ENCODE results near the gene TRPM5. TPM values are rescaled to one million over a fixed set of nuclear protein-coding genes. Genes with fewer than 3 reads are reported as not detected.

Gene TRPM5
- total RNA-seq, 2 experiments from 2014 or later = not detected

GRCh38 chr11:2459796-2460531 lies 15.7 kb upstream of the TRPM5 start:
- ATAC-seq (no peak), DNase-seq (no peak)
- Mint-ChIP-seq H3K27me3 (no peaks in the 10 kb centered on the region), H3K27ac (no peak overlapping the region), H3K4me1 (ENCODE audit: low read depth) (peaks cover 37% of the 10 kb centered on the region), H3K9me3 (no peaks in the 10 kb centered on the region), H3K36me3 (ENCODE audit: low read depth) (no peaks in the 10 kb centered on the region), H3K4me3 (no peak overlapping the region)
- ChIA-PET CTCF (interaction anchor here (1.2 kb wide), 1 partner anchor 10 kb away, joined by 4 read pairs; no protein-coding TSS in a partner anchor), POLR2A (interaction anchor here (1.4 kb wide), 1 partner anchor 10 kb away, joined by 3 read pairs; no protein-coding TSS in a partner anchor)
- intact Hi-C loops (cut with micrococcal nuclease) = no loop called here
- TF ChIP-seq, protein P1, sequence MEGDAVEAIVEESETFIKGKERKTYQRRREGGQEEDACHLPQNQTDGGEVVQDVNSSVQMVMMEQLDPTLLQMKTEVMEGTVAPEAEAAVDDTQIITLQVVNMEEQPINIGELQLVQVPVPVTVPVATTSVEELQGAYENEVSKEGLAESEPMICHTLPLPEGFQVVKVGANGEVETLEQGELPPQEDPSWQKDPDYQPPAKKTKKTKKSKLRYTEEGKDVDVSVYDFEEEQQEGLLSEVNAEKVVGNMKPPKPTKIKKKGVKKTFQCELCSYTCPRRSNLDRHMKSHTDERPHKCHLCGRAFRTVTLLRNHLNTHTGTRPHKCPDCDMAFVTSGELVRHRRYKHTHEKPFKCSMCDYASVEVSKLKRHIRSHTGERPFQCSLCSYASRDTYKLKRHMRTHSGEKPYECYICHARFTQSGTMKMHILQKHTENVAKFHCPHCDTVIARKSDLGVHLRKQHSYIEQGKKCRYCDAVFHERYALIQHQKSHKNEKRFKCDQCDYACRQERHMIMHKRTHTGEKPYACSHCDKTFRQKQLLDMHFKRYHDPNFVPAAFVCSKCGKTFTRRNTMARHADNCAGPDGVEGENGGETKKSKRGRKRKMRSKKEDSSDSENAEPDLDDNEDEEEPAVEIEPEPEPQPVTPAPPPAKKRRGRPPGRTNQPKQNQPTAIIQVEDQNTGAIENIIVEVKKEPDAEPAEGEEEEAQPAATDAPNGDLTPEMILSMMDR (IDR thresholded peaks at IDR 0.05) = no peak

GRCh38 chr11:2459016-2459725 lies 14.9 kb upstream of the TRPM5 start:
- peaks cover 33% of the 10 kb centered on the region for H3K4me1 Mint-ChIP-seq (ENCODE audit: low read depth)
- no peak overlapping the region for H3K27ac Mint-ChIP-seq
- H3K36me3 Mint-ChIP-seq (ENCODE audit: low read depth) = no peaks in the 10 kb centered on the region
- TF ChIP-seq, protein P1 (IDR thresholded peaks at IDR 0.05) = no peak
- CTCF ChIA-PET = interaction anchor here (1.2 kb wide), 1 partner anchor 9 kb away, joined by 4 read pairs; no protein-coding TSS in a partner anchor
- H3K27me3 Mint-ChIP-seq = no peaks in the 10 kb centered on the region
- POLR2A ChIA-PET = interaction anchor here (1.4 kb wide), 1 partner anchor 10 kb away, joined by 3 read pairs; no protein-coding TSS in a partner anchor
- no peak overlapping the region for H3K4me3 Mint-ChIP-seq
- intact Hi-C loops (cut with micrococcal nuclease) = no loop called here
- no peaks in the 10 kb centered on the region for H3K9me3 Mint-ChIP-seq
- ATAC-seq = no peak
- no peak for DNase-seq

DNA sequence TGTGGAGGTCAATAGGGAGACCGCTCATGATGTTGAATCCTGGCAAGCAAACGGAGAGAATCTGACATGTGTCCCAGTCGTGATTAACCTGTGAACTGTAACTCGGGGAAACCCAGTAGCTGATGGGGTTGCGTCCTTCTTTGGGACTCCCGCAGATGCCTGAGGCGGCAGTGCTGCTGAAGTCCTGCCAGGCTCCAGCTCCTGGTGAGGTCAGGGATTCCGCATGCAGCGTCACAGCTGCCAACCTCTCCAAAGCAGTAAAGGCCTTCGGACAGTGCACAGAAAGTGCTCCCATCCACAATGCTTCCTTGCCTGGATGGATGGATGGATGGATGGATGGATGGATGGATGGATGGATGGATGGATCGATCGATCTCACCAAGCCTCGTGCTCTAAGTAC lies 14.0 kb upstream of the TRPM5 start:
- Mint-ChIP-seq H3K4me3 (no peak overlapping the region), H3K27ac (no peak overlapping the region), H3K36me3 (ENCODE audit: low read depth) (no peaks in the 10 kb centered on the region), H3K27me3 (no peaks in the 10 kb centered on the region), H3K9me3 (no peaks in the 10 kb centered on the region), H3K4me1 (ENCODE audit: low read depth) (peaks cover 28% of the 10 kb centered on the region)
- no peak for DNase-seq
- no peak for ATAC-seq
- ChIA-PET POLR2A (no interaction called here), CTCF (no interaction called here)
- TF ChIP-seq, protein P1 (IDR thresholded peaks at IDR 0.05) = no peak
- intact Hi-C loops (cut with micrococcal nuclease) = no loop called here

GRCh38 chr11:2453436-2453835 lies 9.1 kb upstream of the TRPM5 start:
- ChIA-PET POLR2A (no interaction called here), CTCF (interaction anchor here (1.2 to 1.5 kb wide), 2 partner anchors 78 to 80 kb away, joined by 3 to 4 read pairs; no protein-coding TSS in a partner anchor)
- ATAC-seq = no peak
- DNase-seq = no peak
- no peak overlapping the region for H3K27ac Mint-ChIP-seq
- H3K4me3 Mint-ChIP-seq = no peak overlapping the region
- H3K9me3 Mint-ChIP-seq = no peaks in the 10 kb centered on the region
- TF ChIP-seq, protein P1 (IDR thresholded peaks at IDR 0.05) = no peak
- H3K27me3 Mint-ChIP-seq = no peaks in the 10 kb centered on the region
- peaks cover under 1% of the 10 kb centered on the region for H3K4me1 Mint-ChIP-seq (ENCODE audit: low read depth)
- intact Hi-C loops (cut with micrococcal nuclease) = no loop called here
- peaks cover 3% of the 10 kb centered on the region for H3K36me3 Mint-ChIP-seq (ENCODE audit: low read depth)

Data from activated CD8-positive, alpha-beta T cell treated with anti-CD3 and anti-CD28 coated beads for 36 hours (primary cell).